ENCODE measurements around the gene LCMT2.

LCMT2 gene

DNA sequence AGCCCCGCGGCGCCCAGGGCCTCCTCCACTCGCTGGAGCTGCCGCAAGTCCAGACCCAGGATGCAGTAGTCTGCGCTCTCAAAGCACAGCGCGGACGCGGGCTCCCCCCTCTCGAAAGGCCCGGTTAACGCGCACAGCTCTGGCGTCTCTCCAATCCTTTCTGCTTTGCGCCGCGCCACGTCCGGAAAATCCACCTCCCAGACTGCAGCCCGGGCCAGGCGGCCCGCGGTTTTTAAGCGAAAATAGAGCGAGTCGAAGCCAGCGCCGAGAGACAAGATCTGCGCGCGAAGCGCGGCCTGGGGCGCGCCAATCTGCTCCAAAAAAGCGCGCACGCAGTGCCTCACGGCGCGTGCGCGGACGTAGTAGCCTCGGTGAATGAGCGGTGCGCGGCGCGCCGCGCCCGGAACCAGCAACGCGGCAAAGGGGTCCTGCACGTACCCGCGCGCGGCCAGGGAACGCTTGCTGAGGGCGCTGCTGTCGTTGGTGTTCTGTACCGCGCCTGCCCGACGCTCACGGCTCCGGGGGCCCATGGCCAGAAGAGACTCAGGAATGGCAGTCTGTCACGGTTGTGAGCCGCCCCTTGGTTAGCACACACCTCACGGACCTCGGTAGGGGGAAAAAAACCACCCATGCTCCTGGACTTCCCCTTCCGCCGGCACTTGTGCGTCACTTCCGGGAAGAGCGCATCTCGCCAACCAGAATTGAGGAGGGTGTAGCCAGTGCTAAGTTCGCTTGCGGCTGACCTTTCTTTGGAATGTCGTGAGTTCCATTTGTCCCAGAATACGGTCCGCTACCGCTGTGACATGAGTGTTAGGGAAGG lies at the start of gene LCMT2:
TSS of gene LCMT2 (minus strand) at position 614 of the 820 bp plus-strand sequence. CDS start at position 530, 84 bp downstream.
- peak within 1 kb of the TSS; percentile 99 for H3K27ac Mint-ChIP-seq
- peak within 1 kb of the TSS; percentile 88 for H3K4me3 Mint-ChIP-seq
- peaks cover 17% of the 10 kb centered on the region for H3K27me3 Mint-ChIP-seq (ENCODE audit: low read depth, poor library complexity)
- TF ChIP-seq, protein P1, sequence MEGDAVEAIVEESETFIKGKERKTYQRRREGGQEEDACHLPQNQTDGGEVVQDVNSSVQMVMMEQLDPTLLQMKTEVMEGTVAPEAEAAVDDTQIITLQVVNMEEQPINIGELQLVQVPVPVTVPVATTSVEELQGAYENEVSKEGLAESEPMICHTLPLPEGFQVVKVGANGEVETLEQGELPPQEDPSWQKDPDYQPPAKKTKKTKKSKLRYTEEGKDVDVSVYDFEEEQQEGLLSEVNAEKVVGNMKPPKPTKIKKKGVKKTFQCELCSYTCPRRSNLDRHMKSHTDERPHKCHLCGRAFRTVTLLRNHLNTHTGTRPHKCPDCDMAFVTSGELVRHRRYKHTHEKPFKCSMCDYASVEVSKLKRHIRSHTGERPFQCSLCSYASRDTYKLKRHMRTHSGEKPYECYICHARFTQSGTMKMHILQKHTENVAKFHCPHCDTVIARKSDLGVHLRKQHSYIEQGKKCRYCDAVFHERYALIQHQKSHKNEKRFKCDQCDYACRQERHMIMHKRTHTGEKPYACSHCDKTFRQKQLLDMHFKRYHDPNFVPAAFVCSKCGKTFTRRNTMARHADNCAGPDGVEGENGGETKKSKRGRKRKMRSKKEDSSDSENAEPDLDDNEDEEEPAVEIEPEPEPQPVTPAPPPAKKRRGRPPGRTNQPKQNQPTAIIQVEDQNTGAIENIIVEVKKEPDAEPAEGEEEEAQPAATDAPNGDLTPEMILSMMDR (IDR thresholded peaks at IDR 0.05) = no peak
- peak; percentile 85 for DNase-seq
- H3K36me3 Mint-ChIP-seq (ENCODE audit: low read depth) = peaks cover 50% of the 10 kb centered on the region
- peaks cover 42% of the 10 kb centered on the region for H3K4me1 Mint-ChIP-seq
- peaks cover 4% of the 10 kb centered on the region for H3K9me3 Mint-ChIP-seq

DNA sequence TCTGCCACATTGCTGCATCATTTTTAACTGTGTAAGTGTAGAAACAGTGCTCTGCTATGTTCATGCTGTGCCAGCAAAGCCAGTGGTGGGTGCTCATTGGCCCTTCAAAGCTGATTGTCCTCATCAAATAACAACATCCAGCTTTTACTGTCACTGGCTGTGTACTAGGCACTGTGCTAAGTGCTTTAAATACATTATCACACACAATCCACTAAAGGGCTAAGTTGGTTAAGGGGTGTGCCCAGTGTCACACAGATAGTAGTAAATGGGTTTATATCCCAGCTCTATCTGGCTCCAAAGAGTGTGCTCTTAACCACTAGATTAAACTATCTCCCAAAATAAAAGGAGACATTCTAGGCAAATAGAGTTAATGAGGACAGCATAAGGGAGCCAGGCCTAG lies 48.2 kb upstream of the LCMT2 start:
- DNase-seq = no peak
- Mint-ChIP-seq H3K27ac (no peak overlapping the region), H3K36me3 (ENCODE audit: low read depth) (peaks cover 61% of the 10 kb centered on the region), H3K9me3 (no peaks in the 10 kb centered on the region), H3K27me3 (ENCODE audit: low read depth, poor library complexity) (no peaks in the 10 kb centered on the region), H3K4me3 (no peak overlapping the region), H3K4me1 (no peaks in the 10 kb centered on the region)
- TF ChIP-seq, protein P1 (IDR thresholded peaks at IDR 0.05) = no peak

- no peak overlapping the region for H3K4me3 Mint-ChIP-seq
- no peak overlapping the region for H3K27ac Mint-ChIP-seq
- peak; percentile 23 for DNase-seq
- H3K4me1 Mint-ChIP-seq = peaks cover 17% of the 10 kb centered on the region
- peaks cover 46% of the 10 kb centered on the region for H3K36me3 Mint-ChIP-seq (ENCODE audit: low read depth)
- TF ChIP-seq, protein P1 (IDR thresholded peaks at IDR 0.05) = peak; percentile 70
- no peaks in the 10 kb centered on the region for H3K9me3 Mint-ChIP-seq
- H3K27me3 Mint-ChIP-seq (ENCODE audit: low read depth, poor library complexity) = no peaks in the 10 kb centered on the region
Measured at GRCh38 chr15:43376017-43376705, 45.8 kb upstream of the LCMT2 start.

GRCh38 chr15:43370975-43371974 lies 40.9 kb upstream of the LCMT2 start, which contains the start of the genes TUBGCP4 and ZSCAN29:
Gene TUBGCP4, plus strand, starts transcription at chr15:43371101. Its CDS starts 254 bp downstream, at chr15:43371355.
Gene ZSCAN29, minus strand, starts transcription at chr15:43371043. Its CDS starts 1,130 bp downstream, at chr15:43369913.
- Mint-ChIP-seq H3K36me3 (ENCODE audit: low read depth) (peaks cover 52% of the 10 kb centered on the region), H3K9me3 (peaks cover 41% of the 10 kb centered on the region), H3K27me3 (ENCODE audit: low read depth, poor library complexity) (peaks cover 4% of the 10 kb centered on the region), H3K4me3 (peak within 1 kb of the TSS; percentile 95), H3K4me1 (peaks cover 48% of the 10 kb centered on the region), H3K27ac (peak within 1 kb of the TSS; percentile 89)
- DNase-seq = peak; percentile 91
- TF ChIP-seq, protein P1 (IDR thresholded peaks at IDR 0.05) = no peak

DNA sequence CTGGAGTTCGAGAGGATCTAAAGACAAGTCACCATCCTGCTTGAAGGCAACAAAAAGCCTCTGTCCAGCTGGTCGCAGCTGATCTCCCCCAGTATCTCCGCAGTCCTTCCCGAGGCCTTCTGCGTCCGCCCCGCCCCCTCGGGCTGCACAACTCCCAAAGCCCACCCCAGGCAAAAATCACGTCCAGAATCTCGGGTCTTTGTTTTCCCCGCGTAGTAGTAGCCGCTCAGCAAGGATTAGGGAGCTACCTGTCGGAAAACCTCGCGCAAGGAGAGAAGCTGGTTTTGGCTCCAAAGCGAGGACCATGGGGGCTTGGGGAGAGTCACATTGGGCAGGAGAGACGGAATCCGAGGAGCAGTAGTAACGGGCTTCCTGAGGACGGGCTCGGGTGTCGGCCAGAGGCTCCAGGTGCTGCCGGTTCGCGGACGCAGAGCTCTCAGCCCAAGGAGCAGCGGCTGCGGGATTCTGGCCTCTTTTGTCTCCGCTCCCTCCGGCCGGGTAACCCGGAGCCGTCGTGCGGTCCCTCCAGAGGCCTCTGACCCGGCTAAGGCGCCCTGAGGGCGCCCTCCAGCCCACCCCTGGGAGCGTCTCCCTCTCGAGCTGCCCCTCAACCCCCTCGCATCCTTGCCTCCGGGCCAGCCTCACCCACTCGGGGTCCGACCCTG lies 40.1 kb upstream of the LCMT2 start:
- Mint-ChIP-seq H3K4me3 (peak overlapping the region; percentile 95), H3K36me3 (ENCODE audit: low read depth) (peaks cover 58% of the 10 kb centered on the region), H3K27ac (peak overlapping the region; percentile 52), H3K9me3 (peaks cover 49% of the 10 kb centered on the region), H3K4me1 (peaks cover 48% of the 10 kb centered on the region), H3K27me3 (ENCODE audit: low read depth, poor library complexity) (peaks cover 7% of the 10 kb centered on the region)
- peak; percentile 57 for DNase-seq
- TF ChIP-seq, protein P1 (IDR thresholded peaks at IDR 0.05) = no peak
